GM18505 (cell line): ENCODE results near the gene ADAMTSL1.

Experiments used
- ATAC-seq: cut with Tn5 transposase; IDR thresholded peaks from one replicate; pipeline ENCODE4 v1.9.1; 2021; ENCODE audit not compliant: unreplicated experiment
- POLR2A ChIP-seq: IDR thresholded peaks from 4 replicates; pipeline ENCODE4 v1.6.1; 2011; ENCODE audit warnings: borderline replicate concordance; ENCODE audit not compliant: insufficient read depth, insufficient read length; ENCODE audit errors: extremely low read depth

The ADAMTSL1 gene

GRCh38 chr9:18504707-18505106 is 30.8 kb downstream of the ADAMTSL1 start:
- TF ChIP-seq POLR2A: no peak
- ATAC-seq: no peak

- no peak for ATAC-seq
These were observed 33.2 kb downstream of the ADAMTSL1 start for GRCh38 chr9:18507151-18507550.

GRCh38 chr9:18516514-18516913 is 42.6 kb downstream of the ADAMTSL1 start:
- no peak for ATAC-seq
- no peak for TF ChIP-seq POLR2A

More at GRCh38 chr9:18507151-18507550, 33.2 kb downstream of the ADAMTSL1 start:
- no peak for TF ChIP-seq POLR2A

GRCh38 chr9:18516965-18517364 is 43.0 kb downstream of the ADAMTSL1 start:
- ATAC-seq: no peak
- no peak for TF ChIP-seq POLR2A

- no peak for ATAC-seq
- no peak for TF ChIP-seq POLR2A
These were observed 46.6 kb downstream of the ADAMTSL1 start for GRCh38 chr9:18520416-18521047.

- no peak for TF ChIP-seq POLR2A
- no peak for ATAC-seq
These were observed 52.7 kb downstream of the ADAMTSL1 start for GRCh38 chr9:18526685-18527084.

DNA sequence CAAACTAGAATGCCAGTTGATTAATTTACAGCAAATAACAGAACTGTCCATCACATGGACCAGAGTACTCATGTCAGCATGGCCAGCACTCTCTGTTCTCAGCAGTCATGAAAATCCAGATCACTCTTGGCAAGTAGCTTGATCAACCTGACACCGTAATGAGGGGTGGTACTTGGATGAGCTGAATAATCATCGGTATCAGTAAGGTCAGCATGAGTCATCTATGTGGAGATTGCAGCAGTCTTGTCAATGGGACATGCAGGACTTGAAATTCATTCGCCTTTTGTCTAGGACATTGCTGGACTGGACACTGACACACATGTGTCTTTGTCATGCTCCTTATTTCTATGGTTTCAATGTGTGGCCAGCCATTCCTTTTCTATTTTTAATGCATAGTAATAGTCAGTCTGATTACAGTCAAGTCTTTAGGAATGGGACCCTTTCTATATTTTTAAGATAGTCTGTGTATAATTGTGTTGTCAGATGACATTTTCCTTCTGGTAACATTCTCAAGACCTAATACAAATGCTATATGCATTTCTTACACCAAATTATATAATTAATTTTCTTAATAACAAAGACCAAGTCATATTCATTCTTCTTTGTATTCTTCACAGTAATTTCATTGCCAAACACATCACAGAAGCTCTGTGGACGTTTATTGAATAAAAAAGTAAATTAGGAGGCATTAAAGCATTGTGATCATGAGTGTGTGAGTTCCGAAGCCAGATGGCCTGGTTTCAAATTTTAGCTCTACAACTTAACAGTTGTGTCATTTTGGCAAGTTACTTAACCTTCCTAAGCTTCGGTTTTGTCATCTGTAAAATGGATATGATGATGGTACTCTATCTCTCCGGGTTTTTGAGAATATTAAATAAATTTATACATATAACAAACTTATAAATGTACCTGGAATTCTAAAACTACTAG is 57.4 kb downstream of the ADAMTSL1 start:
- ATAC-seq: no peak
- TF ChIP-seq POLR2A: no peak

DNA sequence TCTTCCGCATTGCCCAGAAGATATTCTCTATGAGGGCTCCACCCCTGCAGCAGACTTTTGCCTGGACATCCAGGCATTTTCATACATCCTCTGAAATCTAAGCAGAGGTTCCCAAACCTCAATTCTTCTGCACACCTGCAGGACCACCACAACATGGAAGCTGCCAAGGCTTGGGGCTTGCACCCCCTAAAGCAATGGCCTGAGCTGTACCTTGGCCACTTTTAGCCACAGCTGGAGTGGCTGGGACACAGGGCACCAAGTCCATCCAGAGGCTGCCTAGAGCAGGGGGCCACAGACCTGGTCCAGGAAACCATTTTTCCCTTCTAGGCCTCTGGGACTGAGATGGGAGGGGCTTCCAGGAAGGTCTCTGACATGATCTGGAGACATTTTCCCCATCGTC is 60.7 kb downstream of the ADAMTSL1 start:
- no peak for TF ChIP-seq POLR2A

GRCh38 chr9:18536554-18536953 is 62.6 kb downstream of the ADAMTSL1 start:
- no peak for ATAC-seq
- TF ChIP-seq POLR2A: no peak

More for the DNA sequence above, 60.7 kb downstream of the ADAMTSL1 start:
- ATAC-seq: no peak

DNA sequence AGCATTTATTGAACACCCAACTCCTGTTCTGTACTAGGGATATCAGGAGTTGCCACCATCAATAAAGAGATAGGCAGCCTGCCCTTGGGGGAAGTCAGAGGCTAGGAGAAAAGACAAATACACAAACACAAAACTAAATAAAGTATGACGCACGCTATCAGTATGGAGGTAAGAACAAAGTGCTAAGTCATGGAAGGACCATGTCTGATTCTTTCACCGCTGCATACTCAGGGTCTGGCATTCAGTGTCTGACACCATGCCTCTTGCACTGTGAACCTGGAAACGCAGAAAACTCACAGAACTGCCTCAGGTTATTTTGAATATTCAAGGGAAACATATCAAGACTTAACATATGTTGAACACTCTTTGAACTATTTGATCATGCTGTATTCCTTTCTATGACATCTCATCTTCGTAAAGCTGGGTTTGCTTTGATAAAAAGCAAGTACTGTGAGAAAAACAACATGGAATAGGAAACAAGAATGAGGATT is 65.3 kb downstream of the ADAMTSL1 start:
- ATAC-seq: no peak
- no peak for TF ChIP-seq POLR2A

DNA sequence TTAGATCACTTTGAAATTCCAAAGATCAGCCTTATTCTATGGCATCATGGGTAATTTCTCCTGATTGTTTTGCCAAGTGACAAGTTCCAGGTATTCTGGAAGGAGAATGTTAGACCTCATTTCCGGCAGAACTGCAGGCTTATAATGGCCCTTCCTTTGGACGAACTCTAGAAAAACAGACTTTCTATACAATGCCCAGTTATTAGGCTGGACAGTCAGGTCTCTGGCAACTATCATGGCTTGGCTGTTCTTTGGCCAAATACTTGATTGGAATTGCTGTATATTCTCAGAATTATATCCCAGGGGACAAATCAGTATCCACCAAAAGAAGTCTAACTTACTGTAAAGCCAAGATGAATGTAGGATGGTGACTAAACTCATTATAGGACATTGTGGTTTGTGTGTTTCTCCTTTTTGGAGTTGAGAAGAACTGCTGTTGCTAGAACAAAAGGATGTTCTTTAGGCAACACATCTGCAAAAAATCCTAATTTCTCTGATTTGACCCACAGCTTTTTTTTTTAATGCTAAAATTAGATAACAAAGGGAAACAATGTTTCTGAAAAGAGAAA is 69.0 kb downstream of the ADAMTSL1 start:
- no peak for ATAC-seq
- TF ChIP-seq POLR2A: no peak

DNA sequence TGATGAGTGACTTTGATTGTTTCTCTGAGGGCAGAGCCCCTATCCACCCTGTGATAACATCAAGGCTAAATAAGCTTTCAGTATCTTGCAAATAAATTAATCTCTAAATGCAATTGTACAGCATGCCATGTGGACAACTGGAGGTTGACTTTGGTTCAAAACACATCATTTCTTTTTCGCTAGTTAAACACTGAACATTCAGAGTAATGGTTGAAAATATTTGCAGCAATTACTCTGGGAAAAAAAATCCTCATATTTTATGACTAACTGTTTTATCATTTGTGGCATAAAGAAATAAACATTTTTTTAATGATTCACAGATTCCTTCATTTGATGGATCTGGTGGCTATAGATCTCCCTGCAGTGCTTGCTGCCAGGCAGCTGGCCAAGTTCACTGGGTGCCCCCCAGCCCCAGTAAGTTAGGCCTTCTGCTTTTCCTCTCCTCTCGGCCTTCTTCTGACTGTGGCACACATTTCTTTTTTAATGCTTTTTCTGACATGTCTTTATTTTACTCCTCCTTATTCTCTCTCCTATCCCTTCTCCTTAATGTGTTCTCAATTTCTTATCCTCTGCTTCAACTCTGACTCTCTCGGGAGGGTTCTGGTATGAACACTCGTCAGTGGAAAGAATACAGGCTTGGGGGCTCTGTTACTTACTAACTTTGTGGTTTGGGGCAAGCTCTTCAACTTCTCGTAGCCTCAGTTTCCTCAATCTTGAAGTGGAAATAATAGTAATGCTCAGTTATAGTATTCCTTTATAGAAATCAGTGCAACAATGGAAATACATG is 69.6 kb downstream of the ADAMTSL1 start:
- TF ChIP-seq POLR2A: no peak
- ATAC-seq: no peak

GRCh38 chr9:18544456-18544855 is 70.5 kb downstream of the ADAMTSL1 start:
- no peak for TF ChIP-seq POLR2A
- no peak for ATAC-seq
